GM19467 (cell line): ENCODE results near the gene KCNJ1.
A peak's percentile ranks its signal among the peaks of the same experiment; 100 is the strongest.

Experiments used
- ATAC-seq: cut with Tn5 transposase; IDR thresholded peaks from one replicate; pipeline ENCODE4 v1.9.1; 2021; ENCODE audit warnings: mild to moderate bottlenecking, moderate library complexity; ENCODE audit not compliant: unreplicated experiment

The KCNJ1 gene

DNA sequence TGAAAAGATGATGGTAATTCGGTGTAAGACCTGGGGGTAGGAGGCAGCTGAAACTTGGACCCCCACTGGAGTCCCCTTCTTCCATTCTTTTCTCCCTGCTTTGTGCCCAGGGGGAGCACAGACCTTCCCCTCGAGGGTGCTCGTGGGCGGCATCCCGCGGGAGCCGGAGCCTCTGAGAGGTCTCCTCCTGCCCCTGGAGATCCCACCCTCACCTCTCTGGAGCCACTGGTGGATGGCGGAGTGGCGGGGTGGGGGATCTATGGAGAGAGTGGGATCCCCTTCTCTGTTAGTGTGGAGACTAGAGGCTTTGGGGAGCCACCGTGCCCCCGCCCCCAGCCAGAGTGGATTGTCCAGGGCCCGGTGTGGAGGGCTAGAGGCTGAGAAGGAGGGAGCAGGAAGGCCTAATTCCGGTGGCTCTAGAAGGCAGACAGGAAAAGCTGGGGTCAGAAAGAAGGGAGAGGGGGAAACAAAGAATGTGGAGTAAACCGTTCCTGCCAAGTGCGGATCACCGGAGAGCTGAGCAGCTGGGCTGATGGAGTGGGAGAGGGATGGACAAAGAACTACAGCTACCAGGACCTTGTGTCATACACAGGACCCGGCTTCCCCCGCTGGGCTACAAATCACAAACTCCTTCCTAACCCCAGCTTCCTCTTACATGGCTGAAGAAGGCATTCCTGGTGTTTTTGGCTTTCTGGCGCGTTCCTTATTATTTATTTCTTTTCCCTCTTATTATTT is 41.9 kb downstream of the KCNJ1 start:
- ATAC-seq = no peak

DNA sequence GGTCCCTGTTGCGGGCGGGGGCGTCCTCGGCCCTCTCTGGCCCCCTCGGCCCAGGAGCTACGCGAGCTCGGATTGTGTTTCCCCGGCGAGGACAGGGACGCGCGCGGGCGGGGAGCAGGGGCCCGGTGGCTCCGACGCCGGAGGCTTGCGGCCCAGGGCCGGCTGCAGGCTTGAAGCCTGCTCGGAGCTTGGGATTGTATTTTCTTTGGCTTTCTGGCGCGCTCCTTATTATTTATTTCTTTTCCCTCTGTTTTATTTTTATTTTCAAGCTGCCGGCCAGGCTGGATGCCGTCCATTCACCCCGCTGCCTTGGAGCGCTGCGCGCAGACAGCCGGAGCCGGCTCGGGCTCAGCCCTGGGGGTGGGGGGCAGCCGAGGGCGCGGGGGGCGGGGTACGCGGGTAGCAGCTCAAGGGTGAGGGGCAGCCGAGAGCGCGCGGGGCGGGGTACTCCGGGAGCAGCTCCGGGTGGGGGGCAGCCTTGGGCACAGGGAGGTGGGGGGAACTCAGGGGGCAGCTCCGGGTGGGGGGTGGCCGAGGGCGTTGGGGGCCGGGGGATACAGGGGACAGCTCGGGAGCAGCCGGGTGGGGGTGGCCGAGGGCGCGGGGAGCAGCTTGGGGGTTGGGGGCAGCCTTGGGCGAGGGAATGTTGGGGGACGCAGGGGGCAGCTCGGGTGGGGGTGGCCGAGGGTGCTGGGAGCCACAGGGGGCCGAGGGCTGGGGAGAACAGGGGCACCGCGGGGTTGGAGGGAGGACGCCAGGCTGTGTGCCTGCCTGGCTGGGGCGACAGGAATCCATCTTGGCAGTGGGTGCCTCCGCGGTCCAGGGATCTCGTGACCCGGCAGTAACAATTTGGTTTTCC is 42.7 kb downstream of the KCNJ1 start:
- ATAC-seq = no peak

DNA sequence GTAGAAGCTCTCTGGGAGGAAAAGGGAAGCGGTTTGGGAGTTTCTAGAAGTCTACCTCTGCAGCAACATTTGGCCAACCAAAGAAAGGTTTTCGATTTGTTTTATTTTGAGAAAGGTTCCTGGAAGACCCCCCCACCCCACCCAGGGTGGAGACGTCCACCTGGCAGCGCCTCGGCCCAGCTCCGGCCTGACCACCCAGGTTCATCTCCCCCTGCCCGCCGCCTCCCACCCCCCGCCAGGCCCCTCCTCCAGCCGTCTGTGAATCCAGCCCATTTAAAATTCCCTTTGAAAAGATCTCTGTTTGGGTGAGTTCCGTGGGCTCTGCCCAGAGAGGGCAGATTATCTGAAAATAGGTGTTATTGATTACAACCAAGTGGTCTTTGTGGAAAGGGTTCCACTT is 43.3 kb downstream of the KCNJ1 start:
- ATAC-seq = no peak

DNA sequence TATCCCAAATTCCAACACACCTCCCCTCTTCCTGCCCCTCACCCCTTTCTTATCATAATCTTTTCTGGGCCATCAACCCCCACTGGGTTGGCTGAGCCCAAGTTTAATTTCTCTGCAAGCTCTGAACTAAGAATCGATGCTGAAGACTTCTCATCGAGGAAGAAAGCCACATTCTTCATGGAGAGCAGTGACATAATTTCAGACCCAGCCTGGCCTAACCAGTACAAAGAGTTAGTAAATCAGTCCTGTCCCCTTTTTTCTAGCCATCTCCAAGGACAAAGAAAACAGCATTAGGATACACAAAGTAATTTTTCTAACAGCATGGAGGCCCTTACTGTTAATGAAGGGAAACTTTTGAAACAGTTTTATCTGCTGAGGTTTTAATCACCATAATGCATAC is 45.0 kb downstream of the KCNJ1 start:
- no peak for ATAC-seq

DNA sequence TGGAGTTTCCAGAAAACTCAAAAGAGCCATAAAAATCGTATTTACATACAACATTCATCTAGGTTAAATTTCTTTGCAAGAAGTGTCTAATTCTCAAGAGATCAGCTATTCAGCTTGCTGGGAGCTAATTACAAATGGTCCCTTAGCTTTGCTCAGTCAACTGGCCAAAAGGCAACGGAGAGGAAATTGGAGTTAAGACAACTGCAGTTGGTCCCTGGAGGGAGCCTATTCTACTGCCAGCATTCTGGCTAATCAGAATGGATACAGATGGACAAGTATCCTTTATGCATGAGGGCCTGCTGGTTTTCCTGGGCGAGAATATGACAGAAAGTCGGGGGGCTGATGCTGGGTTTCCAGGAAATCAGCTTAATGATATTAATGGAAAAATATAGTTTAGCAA is 45.5 kb downstream of the KCNJ1 start:
- ATAC-seq = no peak

DNA sequence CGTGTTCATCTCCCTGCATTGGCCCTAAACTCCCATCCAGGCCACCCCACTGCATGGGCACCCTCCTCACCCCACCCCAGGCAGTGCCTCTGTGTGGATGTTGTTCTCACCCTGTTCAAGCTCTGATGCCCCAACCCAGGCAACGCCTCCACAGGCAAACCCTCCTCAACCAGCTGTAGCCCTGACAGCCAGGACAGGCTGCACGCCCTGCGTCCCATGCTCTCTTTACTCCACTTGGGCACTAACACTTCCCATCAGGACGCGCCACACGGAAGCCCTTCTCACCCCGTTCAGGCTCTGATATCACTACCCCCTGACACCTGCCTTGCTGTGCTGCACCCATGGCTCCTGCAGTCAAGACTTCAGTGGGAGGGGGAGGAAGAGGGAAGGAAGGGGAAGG is 47.9 kb downstream of the KCNJ1 start:
- no peak for ATAC-seq

DNA sequence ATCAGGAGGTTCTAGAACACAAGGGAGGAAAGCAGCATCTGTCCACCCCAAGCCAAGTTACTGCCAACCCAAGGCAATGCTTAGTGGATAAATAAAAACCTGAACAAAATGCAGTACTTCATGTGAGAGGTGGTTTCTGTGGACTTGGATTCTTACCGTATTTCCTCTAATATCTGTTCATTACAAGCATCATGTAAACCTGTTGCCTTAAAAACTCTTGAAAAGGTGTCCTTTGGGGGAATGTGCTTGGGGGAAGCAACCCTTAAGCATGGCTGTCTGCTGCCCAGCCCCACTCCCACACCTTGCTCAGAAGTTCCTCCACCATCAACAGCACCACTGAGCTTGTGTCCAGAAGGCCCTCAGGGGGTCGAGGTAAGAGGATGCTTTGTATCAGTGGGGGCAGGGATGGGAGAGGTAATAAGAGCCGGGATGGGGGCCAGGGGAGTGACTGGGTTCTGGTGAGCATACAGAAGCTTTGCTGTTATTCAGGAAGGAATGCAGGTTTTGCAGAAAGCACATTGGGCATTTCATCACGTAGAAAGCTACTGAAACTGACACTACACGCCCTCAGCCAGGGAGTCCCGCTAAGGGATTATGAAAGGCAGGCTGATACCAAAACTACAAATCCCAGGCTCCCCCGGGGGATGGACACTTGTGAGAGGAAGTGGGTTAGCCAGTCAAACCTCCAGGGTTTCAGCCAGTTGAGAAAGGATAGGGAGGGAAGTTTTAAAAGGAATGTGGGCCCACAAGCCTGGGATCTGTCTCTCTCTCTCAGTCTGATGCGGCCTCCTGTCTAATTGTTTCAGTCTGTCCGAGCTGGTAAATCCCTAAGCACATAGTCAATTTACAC is 52.0 kb downstream of the KCNJ1 start:
- no peak for ATAC-seq

DNA sequence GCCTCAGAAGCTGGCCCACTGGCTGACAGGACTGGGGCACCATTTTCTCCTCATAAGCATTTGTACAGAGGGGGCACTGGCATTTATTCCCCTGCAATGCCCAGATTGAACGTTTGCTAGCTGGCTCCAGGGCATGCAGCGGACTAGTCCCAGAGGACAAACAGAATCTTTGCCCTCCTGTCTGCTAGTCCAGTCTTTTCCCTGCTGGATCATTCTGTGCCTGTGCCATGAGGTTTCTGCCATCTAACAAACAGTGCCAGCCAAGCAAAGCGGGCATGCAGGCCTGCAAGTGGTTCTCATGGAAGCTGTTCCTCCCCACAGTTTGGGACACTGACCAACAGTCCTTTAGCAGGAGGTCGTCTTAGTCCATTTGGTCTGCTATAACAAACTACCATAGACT is 53.4 kb downstream of the KCNJ1 start:
- no peak for ATAC-seq

DNA sequence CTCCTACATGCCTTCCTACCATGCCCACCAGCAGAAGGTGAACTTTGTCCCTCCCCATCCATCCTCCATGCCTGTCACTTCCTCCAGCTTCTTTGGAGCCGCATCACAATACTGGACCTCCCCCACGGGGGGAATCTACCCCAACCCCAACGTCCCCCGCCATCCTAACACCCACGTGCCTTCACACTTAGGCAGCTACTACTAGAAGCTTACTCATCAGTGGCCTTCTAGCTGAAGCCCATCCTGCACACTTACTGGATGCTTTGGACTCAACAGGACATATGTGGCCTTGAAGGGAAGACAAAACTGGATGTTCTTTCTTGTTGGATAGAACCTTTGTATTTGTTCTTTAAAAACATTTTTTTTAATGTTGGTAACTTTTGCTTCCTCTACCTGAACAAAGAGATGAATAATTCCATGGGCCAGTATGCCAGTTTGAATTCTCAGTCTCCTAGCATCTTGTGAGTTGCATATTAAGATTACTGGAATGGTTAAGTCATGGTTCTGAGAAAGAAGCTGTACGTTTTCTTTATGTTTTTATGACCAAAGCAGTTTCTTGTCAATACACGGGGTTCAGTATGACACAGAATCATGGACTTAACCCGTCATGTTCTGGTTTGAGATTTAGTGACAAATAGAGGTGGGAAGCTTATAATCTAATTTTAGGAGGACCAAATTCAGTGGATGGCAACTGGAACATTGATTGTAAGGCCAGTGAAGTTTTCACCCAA is 56.1 kb downstream of the KCNJ1 start:
- no peak for ATAC-seq

DNA sequence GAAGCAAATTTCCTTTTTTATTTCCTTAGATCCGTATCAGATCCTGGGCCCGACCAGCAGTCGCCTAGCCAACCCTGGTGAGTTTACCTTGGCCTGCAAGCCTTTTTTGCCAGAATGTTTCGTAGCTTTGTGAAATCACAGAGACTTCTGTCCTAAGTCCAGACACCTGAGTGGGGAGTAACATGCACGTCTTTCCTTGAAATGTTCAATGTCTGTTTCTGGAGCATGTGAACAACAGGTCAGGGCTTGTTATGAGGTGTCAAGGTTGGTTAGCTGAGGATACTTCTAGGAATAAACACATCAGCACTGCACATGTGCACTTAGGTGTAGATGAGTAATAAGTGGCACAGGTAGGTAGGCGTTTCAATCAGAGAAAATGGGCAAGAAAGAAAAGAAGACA is 58.0 kb downstream of the KCNJ1 start:
- no peak for ATAC-seq

DNA sequence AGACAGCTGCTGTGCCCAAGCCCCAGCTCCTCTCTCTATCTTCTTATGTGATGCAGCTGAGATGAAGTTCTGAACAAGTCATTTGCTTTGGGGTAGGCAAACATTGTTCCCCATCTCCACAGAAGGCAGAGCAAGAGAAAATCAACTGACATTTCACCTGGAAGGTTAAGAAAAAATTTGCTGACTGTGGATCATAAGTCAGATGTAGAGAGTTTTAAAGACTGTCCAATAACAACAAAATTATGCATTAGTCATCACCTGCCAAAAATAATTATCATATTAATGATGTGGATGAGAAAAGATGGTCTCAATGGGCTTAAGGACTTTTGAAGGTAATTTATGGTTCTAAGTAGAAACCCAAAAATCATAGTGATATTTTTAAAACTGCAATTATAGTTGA is 59.2 kb downstream of the KCNJ1 start:
- no peak for ATAC-seq

DNA sequence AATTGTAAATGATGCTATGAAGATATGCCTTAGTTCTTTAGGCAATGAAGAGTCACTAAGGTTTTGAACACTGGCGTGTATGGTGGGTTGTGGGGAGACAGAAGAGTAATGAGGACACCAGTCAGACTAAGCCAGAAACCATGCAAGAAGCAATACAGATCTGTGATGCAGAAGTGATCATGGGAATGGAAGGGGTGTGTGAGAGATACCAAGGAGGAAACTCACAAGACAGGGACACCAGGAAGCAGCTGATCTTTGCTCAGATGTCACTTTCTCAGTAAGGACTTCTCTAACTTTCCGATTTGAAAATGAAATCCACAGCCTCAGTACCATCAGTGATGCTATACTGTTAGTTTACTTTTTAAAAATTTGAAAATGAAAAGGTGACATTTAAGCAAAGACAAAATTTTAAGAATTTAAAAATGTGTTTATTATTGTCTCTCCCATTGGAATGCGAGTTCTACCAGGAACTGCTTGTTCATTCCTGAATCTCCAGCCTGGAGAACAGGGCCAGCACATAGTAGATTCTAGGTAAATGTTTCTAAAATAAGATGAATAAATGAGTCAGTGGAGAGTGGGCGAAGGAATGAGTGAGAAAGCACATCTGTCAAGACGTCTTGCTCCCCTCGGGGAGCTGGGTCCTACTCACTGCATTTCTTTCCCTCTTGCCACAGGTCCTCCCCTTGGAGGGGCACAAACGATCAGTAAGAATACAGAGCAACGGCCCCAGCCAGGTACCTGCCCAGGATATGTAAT is 60.4 kb downstream of the KCNJ1 start:
- no peak for ATAC-seq

DNA sequence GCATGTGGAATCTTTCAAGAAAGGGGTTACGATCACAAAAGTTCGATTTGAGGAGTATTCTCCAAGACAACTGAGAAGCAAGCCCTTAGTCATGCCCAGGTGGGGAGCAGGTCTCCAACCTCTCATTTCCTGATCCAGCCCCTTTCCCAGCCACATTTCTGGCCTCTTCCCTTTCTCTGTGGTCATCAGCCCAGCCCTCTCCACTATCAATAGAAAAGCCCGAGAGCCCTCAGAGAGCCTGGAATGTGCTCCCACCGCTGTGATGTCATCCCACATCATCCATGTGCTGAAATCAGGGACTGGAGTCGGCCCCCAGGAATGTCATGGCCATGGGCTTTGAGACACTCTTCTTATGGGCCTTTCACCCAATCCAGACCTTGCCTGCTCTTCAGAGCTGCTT is 62.6 kb downstream of the KCNJ1 start:
- no peak for ATAC-seq

DNA sequence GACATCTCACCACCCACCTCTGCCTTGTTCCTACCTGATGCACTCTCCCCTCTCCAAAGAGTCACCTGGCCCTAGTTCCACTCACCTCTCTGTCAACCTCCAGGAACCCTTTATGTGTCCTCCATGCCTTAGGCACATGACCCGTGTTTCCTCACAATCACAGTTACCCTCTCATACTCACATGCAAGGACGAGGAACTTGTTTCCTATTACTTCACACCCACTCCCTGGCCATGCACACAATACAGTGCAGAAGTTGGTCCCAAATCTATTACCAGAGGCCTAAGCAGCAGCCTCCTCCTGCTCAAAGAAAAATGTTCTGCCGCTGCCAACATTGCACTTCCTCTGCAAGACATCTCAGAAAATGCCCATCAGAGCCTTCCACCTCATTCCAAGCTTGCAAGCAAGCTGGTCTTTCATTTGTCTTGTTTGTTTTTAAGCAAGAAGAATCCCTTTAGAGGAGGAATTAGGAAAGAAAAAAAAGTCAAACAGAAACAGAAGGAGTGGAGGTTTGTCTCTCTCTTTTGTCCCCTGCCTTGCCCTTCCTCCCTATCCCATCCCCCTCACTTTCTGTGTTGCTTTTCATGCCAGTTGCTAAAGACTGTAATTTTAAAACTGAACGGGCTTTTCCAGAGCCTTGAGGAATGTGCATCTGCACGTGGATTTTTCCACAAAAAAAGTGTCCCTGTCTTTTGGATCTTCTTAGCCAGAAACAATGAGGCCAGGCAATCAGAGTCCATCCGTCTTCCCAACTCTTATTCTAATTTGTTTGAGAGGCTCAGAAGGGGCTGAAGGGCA is 63.4 kb downstream of the KCNJ1 start:
- ATAC-seq = no peak

DNA sequence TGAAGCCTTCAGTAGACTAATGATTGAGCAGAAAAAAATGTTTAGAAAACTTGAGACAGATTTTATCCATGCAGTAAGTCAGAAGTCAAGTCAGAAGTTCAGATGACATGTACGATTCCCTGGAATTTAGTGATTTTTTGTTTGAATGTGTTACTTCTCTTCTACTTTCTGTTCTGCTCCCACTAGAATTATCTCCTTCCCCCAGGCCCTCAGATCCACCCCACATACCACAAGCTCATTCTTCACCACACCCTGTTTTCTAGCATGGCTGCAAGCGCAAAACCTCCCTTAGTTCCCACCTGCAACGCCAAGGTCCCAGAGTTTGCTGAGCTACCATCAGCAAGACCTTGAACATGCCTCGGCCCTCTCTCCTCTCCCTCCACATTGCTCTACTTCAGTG is 64.1 kb downstream of the KCNJ1 start:
- ATAC-seq = no peak

DNA sequence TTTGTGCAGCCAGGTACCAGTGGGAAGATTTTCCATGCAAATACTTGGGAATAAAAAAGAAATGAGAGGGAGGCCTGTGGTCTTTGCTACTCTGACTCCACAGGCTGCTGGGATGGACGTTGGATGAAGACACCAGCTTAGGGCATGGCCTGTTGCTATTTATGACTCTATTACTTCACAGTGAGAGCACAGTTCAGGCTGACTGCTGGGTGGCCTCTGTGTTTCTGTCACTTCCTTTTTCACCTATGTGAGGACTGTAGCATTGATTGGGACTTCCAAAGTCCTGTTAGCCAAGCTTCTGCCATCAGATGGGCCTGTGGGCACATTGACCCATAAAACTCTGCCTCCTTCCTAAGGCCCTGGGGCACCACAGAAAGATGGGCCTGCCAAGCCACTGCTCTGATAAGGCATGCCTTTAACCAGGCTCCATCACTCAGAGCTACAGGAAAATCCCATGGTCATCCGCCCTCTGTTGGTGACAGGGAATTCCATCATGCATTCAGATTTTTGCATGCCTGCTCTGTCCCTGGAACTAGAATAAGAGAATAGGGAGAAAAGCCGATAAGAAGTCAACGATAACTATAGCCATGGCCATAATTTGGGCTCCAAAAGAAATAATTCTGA is 64.6 kb downstream of the KCNJ1 start:
- ATAC-seq = no peak

DNA sequence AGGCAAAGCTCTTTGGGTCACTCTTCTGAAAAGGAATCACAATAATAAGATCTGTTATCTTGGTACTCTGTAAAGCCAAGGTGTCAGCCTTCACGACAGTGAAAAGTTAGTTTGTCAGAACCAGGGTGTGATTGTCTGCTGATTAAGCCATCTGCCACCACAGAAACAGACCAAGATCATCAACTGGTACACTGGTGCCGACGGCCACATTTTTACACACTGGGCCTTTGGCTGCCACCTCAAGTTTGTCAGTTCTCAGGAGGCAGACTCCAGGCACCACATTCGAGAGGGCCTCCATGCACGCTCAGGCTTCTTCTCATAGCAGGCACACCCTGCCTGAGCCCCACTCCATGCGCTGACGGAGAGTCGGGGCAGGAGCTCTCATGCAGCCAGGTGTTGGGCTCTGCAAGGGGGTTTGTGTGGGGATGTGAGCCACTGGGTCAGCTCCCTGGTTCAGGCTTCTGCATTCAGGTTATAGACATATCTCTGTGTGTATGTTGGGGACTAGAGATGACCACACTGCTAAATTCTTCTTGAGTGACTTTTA is 66.2 kb downstream of the KCNJ1 start:
- no peak for ATAC-seq

DNA sequence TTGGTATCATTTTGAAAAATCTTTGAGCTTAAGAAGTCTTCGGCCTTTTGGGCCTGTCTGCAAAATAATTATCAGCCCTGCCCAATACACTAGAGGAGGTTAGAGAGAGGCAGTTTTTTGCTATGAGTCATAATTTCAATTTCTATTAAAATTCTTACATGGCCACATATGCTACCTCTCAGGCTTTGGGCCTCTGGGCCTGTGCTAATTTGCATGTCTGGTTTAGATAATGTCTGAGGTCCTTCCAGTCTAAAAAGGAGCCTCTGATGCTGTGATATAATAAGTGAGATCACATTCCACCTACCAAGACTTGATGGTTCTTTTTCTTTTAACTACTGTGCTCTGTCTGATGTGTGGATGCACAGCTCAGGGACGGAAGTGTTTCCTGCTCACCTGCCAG is 70.8 kb downstream of the KCNJ1 start:
- peak; percentile 98 for ATAC-seq

DNA sequence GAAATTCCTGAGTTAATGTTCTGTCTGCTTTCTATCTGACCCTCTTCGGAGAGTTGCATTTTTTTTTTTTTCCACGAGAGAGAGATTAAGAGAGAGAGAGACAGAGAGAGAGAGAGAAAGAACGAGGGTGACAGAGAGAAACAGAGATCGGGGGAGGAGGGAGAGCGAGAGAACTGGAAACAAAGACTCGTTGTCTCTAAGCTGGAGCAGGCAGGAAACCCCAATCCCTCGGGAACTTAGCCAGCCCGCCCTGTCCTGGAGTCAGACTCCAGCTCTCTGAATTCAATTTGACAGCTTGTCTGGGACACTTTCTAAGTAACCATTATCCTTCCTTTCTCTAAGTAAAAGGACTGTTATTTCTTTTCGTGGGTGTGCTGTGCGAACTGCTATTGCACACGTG is 76.9 kb downstream of the KCNJ1 start:
- no peak for ATAC-seq
